NOMO-1 treated with dmso at 0.1 percent for 144 hours (cell line): ENCODE data around the gene PACRG.

Experiments
- DNase-seq: peaks from one replicate; lab custom pipeline; 2025; ENCODE audit not compliant: unreplicated experiment; lab: John Stamatoyannopoulos, UW

The PACRG gene

DNA sequence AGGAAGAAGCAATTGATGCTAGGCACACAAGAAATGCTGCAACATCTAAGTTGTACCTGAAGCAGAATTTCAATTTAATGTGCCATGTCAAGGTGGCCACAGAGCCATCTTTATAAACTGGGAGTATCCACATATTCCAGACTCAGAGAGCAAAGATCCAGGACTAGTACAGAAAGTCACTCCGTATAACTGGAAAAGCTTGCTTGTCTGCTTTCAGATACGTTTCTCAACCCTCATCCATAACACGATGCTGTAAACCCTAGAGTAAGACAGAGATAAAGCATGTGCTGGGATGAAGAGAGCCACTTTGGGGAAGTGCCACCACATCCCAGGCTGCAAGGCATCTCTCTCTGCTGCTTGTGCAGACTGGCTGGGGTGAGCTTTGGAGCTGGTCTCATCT lies 134.7 kb downstream of the PACRG start:
- no peak for DNase-seq

GRCh38 chr6:162862941-162863340 lies 135.2 kb downstream of the PACRG start:
- DNase-seq = no peak

GRCh38 chr6:162863821-162864220 lies 136.0 kb downstream of the PACRG start:
- DNase-seq = no peak

GRCh38 chr6:162864911-162865310 lies 137.1 kb downstream of the PACRG start:
- no peak for DNase-seq

DNA sequence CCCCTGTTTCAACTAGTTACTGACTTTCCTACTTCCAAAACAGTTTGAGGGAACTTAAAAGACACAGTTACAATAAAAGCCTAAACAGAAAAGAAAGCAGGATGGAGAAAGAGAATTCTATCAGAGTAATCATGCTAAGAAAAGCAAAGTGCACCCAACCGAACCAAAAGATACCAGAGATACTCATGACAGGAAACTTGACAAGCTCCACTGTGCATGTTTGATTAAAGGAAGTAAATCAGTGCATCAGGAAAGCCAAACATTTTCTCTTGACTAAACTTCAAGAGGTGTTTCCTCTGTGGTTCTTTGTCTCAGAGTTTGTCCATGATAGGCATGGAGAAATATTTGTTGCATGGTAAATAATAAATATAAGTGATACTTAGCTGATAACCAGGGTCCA lies 138.9 kb downstream of the PACRG start:
- no peak for DNase-seq

- no peak for DNase-seq
These were observed 140.6 kb downstream of the PACRG start for GRCh38 chr6:162868397-162868796.

DNA sequence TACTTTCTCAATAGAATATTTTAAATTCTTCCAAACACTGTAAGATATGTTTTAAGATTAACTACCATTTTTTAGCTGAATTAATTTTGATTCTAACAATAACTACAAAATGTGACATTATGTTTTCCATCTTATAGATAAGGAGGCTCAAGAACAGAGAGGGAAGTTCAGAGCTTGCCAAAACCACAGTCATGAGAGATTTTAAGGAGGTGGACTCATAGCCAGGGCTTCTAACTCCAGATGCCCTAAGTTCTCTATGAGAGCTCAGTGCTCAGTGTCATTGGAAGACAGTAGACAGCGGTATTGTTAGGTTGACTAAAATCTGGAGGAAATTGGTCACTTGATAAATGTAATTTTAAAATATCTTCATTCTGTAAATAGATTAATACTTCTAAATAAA lies 144.2 kb downstream of the PACRG start:
- no peak for DNase-seq

GRCh38 chr6:162873537-162873936 lies 145.8 kb downstream of the PACRG start:
- DNase-seq = no peak

- DNase-seq = no peak
These were observed 147.3 kb downstream of the PACRG start for GRCh38 chr6:162875070-162875469.

- no peak for DNase-seq
These were observed 155.2 kb downstream of the PACRG start for GRCh38 chr6:162882801-162883481.

DNA sequence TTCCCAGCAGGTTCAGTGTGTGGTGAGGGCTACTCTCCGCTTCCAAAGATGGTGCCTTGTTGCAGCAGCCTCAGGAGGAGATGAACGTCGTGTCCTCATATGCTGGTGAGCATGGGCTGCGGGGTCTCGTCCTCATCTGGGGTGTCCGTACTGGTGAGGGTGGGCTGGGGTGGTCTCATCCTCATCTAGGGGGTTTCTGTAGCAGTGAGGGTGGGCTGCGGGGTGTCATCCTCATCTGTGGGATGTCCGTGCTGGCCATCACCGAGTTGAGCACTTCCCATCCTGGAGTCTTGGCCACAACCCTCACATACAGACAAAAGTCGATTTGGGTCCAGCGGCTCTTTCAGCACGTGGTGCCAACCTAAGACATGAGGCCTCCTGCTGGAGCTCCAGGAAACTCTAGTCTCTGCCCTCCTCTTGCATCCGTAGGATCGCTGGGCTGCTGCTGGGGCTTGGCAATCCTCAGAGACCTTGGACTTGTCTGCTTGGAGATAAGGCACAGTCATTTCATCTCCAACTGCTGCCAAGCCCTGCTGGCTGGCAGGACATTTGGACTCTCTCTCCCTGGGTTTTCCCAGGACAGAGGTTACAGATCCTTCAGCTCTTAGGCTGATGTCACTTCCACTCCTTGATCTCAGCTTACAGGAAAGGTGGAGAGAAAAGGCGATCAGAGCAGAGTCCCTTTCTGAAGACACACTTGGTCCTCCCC lies 160.4 kb downstream of the PACRG start:
- no peak for DNase-seq

DNA sequence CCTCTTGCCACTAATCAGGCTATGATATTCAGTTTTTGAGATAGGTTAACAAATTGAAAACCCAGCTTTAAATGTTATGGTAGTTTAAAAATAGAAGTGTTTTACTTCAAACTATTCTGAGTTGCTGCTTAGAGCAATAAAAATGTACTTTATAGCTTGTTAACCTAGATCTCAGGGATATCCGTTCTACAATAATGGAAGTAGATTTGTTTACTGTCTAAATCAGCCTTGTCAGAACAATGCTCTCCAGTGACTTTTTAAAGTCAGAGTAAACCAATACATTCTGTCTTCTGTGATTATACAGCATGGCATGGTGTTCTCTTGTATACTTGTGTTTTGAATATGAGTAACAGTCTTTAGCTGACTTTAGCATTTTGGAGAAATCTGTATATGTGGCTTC lies 161.5 kb downstream of the PACRG start:
- DNase-seq = no peak

DNA sequence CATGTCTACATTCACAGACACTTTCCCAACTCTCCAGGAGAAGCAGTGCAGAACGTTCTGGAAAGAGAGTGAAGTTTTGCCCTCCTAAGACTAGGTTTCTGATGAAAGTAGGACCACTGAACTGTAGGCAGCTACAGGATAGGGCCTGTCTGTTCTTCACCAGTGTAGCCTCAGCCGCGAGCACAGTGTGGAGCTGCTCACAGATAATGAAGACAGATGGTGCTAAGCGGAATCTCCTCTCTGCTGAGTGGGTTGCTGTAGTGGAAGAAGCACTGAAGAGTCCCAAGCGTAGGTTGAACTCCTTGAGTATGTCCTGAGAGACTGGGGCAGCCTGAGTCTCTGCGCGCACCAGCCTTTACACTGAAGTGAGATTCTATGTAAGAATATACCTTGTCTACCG lies 170.2 kb downstream of the PACRG start:
- no peak for DNase-seq

DNA sequence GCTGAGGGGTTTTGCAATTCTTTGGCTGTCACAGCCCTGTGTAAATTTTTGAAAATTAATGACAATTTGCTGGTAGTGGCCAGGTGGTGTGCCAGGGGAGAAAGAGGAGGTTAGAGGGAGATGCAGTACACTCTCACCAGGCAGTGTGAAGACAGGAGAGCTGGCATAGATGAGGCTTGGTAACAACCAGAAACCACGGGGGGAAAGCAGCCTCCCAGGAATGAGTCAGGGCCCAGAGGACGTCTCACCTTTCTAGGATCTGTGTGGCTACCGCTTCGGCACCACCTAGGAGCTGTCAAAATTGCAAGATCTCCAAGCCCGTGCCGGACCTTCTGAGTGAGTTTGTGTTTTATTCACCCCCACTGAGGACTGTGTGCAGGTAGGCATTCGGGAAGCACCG lies 171.4 kb downstream of the PACRG start:
- DNase-seq = no peak

DNA sequence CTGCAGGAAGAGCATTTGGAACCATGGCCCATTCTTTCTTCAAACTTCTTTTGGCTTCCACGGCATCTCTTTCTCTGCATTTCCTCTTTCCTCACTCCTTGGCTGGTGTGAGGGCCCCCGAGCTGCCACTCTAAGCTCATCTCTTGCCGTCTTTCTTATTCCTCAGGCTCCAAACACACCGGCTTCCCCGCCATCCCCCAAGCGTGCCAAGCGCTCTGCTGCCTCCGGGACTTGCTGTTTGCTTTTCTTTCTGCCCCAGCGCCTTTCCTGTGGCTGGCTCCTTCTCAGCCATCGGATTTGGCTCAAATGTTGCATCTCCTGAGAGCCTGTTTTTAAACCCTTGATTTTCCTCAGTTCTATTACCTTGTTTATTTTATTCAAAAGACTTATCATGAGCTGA lies 172.7 kb downstream of the PACRG start:
- DNase-seq = no peak

- DNase-seq = no peak
These were observed 176.4 kb downstream of the PACRG start for GRCh38 chr6:162904069-162904663.

DNA sequence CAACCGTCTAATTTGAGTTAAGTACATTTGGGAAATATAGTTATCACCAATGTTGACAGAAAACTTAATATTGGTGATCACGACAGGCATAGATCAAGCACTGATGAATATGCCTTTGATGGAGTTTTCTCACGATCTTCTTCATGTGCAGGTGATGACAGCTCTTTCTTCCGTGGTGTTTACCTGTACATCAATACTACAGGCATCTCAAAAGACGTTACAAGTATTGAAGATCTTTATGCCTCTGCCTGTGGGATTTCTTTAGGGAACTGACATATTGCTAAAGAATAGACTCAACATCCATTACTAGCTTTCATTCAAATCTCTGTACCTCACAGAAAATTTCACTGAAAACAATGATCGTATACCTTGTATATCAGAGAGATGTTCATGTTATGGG lies 178.7 kb downstream of the PACRG start:
- DNase-seq = no peak

DNA sequence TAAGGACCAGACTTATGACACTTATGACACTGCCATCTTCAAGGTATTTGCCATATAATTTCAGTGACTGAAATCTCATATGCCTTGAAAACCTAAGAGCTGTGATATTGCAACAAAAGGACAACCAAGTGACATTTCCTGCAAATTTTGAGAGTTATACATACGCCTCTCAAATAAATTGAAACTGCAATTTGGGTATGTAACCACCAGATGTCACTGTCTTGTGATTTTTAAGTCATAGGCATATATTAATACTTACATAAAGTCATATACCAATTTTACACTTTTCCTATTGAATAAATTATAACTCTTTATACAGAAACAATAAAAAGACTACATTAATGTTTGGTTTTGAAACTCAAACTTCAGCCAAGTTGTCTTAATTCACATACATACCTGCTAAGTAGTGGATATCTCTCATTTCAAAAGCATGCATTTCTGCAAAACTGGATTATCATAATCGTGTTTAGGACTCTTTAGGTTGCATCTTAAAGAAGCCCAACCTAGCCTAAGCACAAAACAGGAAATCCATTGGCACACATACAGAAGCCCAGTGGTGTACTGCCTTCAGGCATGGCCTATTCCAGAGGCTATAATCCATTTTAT lies 180.2 kb downstream of the PACRG start:
- DNase-seq = no peak

DNA sequence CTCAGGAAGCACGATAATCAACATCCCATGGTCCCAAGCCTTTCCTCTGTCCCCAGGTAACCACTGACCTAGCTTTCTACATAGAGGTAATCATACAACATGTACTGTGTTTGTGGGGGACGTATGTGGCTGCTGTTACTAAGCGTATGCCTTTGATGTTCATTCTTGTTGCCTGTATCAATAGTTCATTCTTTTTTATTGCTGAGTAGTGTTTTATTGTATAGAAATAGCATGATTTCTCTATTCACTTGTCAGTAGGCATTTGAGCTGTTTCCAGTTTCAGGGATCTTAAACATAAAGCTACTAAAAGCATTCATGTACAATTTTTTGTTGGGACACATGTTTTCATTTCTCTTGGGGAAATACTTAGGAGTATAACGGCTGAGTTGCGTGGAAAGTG lies 185.4 kb downstream of the PACRG start:
- DNase-seq = no peak

DNA sequence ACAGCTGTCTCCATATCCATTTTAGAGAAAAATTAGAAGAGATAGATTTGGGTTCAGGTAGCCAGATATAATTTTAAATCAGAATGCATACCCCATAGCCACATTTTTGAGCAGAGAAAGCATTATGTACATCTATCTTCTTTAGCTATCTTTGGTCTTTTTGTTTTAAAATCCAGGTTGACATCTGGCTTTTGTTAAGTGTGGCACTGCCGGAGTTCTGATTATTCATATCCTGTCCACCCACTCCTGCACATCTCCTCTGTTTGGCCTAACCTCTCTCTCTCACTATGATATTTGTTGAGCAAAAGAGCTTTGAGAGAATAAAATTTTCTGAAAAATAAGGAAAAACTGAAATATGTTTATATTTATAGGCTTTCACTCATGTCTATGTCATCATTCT lies 189.7 kb downstream of the PACRG start:
- DNase-seq = no peak

DNA sequence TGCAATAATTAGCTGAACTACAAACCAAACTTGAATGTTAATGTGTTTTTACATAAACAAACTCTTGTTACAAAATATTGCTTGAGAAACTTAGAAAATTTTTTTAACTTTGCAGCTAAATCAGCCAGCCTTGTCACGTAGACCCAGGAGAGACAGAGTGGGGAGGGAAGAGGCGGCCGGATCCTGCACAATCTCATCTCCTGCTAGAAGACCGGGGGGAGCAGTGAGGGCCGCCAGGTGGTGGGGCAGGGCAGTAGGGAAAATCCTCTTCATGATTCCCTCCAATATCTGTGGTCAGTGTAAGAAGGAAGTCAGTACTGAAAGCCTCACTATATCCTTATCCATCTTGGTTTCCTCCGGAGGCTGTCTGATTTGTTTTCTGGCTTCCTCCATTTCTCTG lies 193.3 kb downstream of the PACRG start:
- DNase-seq = no peak

DNA sequence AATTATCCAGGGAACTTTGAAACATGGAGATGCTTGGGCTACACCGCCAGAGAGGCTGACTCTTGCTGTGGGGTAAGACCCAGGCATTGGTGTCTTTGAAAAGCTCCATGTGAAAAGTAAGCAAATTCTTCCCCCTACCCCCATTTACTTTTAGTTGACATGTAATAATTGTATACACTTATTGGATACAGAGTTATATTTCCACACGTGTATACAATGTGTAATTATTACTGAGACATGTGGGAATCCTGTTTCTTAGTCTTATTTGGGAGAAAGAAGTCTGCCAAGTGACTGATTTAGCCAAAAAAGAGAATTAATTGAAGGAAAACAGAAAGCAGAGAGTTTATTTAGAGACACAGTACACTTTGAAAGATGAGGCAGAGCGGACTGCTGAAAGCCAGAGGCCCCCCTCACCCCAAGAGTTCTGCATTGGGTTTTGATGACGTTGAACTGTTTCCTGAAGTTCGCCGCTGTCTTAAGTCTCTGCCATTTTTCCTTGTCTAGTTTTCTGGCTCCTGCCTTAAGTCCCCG lies 193.8 kb downstream of the PACRG start:
- DNase-seq = no peak
